ENCODE data around the gene TRIM3.

DNA sequence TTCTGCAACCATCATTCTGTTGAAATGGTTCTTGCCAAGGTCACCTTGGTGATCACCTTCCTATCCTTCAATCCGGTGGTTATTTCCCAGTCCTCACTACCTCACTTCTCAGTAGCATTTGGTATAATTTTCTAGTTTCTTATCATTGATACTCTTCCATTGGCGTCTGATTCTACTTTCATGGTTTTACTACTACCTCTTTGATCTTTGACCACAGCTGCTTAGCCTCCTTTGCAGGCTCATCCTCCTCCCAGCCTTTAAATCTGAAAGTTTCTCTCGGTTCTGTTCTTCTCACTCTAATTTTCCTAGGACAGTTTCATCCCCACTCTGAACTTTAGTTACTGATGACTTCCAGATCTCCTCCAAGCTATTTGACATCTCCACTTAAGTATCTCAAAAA, 12.5 kb upstream of the TRIM3 start:
- TF ChIP-seq, protein P1, sequence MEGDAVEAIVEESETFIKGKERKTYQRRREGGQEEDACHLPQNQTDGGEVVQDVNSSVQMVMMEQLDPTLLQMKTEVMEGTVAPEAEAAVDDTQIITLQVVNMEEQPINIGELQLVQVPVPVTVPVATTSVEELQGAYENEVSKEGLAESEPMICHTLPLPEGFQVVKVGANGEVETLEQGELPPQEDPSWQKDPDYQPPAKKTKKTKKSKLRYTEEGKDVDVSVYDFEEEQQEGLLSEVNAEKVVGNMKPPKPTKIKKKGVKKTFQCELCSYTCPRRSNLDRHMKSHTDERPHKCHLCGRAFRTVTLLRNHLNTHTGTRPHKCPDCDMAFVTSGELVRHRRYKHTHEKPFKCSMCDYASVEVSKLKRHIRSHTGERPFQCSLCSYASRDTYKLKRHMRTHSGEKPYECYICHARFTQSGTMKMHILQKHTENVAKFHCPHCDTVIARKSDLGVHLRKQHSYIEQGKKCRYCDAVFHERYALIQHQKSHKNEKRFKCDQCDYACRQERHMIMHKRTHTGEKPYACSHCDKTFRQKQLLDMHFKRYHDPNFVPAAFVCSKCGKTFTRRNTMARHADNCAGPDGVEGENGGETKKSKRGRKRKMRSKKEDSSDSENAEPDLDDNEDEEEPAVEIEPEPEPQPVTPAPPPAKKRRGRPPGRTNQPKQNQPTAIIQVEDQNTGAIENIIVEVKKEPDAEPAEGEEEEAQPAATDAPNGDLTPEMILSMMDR (conservative IDR thresholded peaks at IDR 0.05; ENCODE audit: low read depth, low read length), result no peak
- no peak for TF ChIP-seq EZH2 (IDR thresholded peaks at IDR 0.05; ENCODE audit: low read length, unreplicated experiment)

Measured in PC-3 (cell line).